K562 (cell line): Measurements from ENCODE around the gene ITGA7. TPM values are rescaled to one million over a fixed set of nuclear protein-coding genes. Genes with fewer than 3 reads are reported as not detected.

Experiments
- ATAC-seq: fragments of 200-7000 bp; cut with Tn5 transposase; 3 replicates; pipeline ENCODE4 v1.9.1; 2020; ENCODE audit warnings: moderate library complexity
- BruUV-seq: library from RNA; stranded (reverse); fragments of 400-500 nt; replicated peaks from 2 replicates; lab custom pipeline; 2021; lab: Mats Ljungman, UMichigan
- CTCF ChIA-PET: fragments of 300-600 bp; formaldehyde crosslinking; extraction: SDS; loops from one replicate; lab custom pipeline; 2021; ENCODE audit warnings: low intra/inter-chr PET ratio; lab: Yijun Ruan, JAX
- POLR2A ChIA-PET: fragments of 300-600, 350-650 bp; sonication (Branson Sonifier 250); formaldehyde crosslinking; extraction: SDS; loops from one replicate; lab custom pipeline; 2021; ENCODE audit warnings: antibody characterized with exemption, inconsistent platforms; lab: Yijun Ruan, JAX
- DNase-seq, 4 experiments: peaks; one replicate each; pipeline versions ENCODE4 v3.0.0 to v3.0.0-alpha.2; 2011 to 2018; ENCODE audit warnings: low spot score in 3 of 4, mixed read lengths in 3 of 4; ENCODE audit errors: extremely low read depth in 1 of 4
- FAIRE-seq: peaks from 2 replicates; lab custom pipeline; 2011; peaks lifted over from hg19 to GRCh38; lab: Jason Lieb, UNC
- H2AFZ ChIP-seq: 2 replicates; pipeline ENCODE4 v1.6.0; 2011; ENCODE audit warnings: low read depth, low read length, control low read depth, inconsistent platforms
- H3K27ac ChIP-seq: fragments of 200-600 bp; 3 replicates; pipeline ENCODE4 v1.8.0; 2011; ENCODE audit warnings: low read depth, mild to moderate bottlenecking, control low read depth, inconsistent platforms, low read length, moderate library complexity, mixed read lengths; ENCODE audit errors: extremely low read depth
- H3K27me3 ChIP-seq, 2 experiments: fragments of 300-600 bp in 1 of 2; 2 replicates in 1 of 2; 3 replicates in 1 of 2; pipeline versions ENCODE4 v1.6.0 to v1.8.0; 2011; ENCODE audit warnings: inconsistent platforms in 2 of 2, low read length in 2 of 2, mild to moderate bottlenecking in 1 of 2, mixed read lengths in 1 of 2, moderate library complexity in 1 of 2; ENCODE audit not compliant: control insufficient read depth in 2 of 2, insufficient read depth in 2 of 2
- H3K36me3 ChIP-seq: fragments of 300-600 bp; 3 replicates; pipeline ENCODE4 v1.8.0; 2011; ENCODE audit warnings: mild to moderate bottlenecking, low read length, inconsistent platforms; ENCODE audit not compliant: control insufficient read depth, insufficient read depth
- H3K4me1 ChIP-seq, 2 experiments: fragments of 200-600 bp in 1 of 2; replicated peaks in 1 of 2; 2 replicates in 1 of 2; 3 replicates in 1 of 2; pipeline versions ENCODE4 v1.5.1 to v1.8.0; 2011; ENCODE audit warnings: inconsistent platforms in 2 of 2, low read length in 2 of 2, mild to moderate bottlenecking in 1 of 2, mixed read lengths in 1 of 2, moderate library complexity in 1 of 2; ENCODE audit not compliant: control insufficient read depth in 2 of 2, insufficient read depth in 2 of 2
- H3K4me2 ChIP-seq: 2 replicates; pipeline ENCODE4 v1.6.1; 2011; ENCODE audit warnings: low read length, control low read depth, inconsistent platforms, mixed read lengths; ENCODE audit not compliant: insufficient read depth
- H3K4me3 ChIP-seq: fragments of 200-600 bp; sonication (generic), shearing (Covaris generic); 2 replicates; pipeline ENCODE4 v1.5.1; 2016; ENCODE audit warnings: control low read depth, inconsistent platforms
- H3K79me2 ChIP-seq: fragments of 200-600 bp; 3 replicates; pipeline ENCODE4 v1.8.0; 2011; ENCODE audit warnings: low read length, inconsistent platforms; ENCODE audit not compliant: control insufficient read depth, insufficient read depth
- H3K9ac ChIP-seq, 2 experiments: 2 replicates each; pipeline versions ENCODE4 v1.6.0 to v1.6.1; 2011; ENCODE audit warnings: low read depth in 2 of 2, low read length in 2 of 2, control low read depth in 1 of 2, inconsistent platforms in 1 of 2, mild to moderate bottlenecking in 1 of 2, mixed read lengths in 1 of 2; ENCODE audit not compliant: insufficient read depth in 1 of 2
- H3K9me1 ChIP-seq: one replicate; pipeline ENCODE4 v1.6.0; 2011; ENCODE audit warnings: inconsistent platforms, mild to moderate bottlenecking, low read length, moderate library complexity; ENCODE audit not compliant: control insufficient read depth, insufficient read depth
- H3K9me3 ChIP-seq: replicated peaks from 2 replicates; pipeline ENCODE4 v1.5.1; 2011; ENCODE audit warnings: low read depth, low read length, inconsistent platforms; ENCODE audit not compliant: control insufficient read depth, insufficient read depth
- H4K20me1 ChIP-seq: replicated peaks from 2 replicates; pipeline ENCODE4 v1.6.1; 2011; ENCODE audit warnings: low read length, inconsistent platforms, mixed read lengths; ENCODE audit not compliant: control insufficient read depth, insufficient read depth
- CCNT2 ChIP-seq: IDR thresholded peaks from 2 replicates; pipeline ENCODE4 v1.6.1; 2011; ENCODE audit warnings: borderline replicate concordance, low read depth, mild to moderate bottlenecking, moderate library complexity, mixed read lengths, low read length; ENCODE audit not compliant: insufficient read length; ENCODE audit errors: extremely low read depth
- DDX20 ChIP-seq: fragments of 450-650 bp; IDR thresholded peaks from 2 replicates; pipeline ENCODE4 v1.6.1; 2016; ENCODE audit warnings: missing genetic modification characterization, low read depth, mild to moderate bottlenecking, missing compliant biosample characterization, moderate library complexity
- FUS ChIP-seq: fragments of 200-400 bp; formaldehyde crosslinking; optimal IDR thresholded peaks from 2 replicates; pipeline ENCODE3; 2017; ENCODE audit warnings: low read depth, low read length
- HDGF ChIP-seq: fragments of 450-650 bp; IDR thresholded peaks from 2 replicates; pipeline ENCODE4 v1.6.1; 2016
- PHF21A ChIP-seq: fragments of 450-650 bp; IDR thresholded peaks from 2 replicates; pipeline ENCODE4 v1.6.1; 2017; ENCODE audit warnings: low read depth, borderline replicate concordance
- ZNF830 ChIP-seq: fragments of 250-450 bp; sonication (Bioruptor Pico); IDR thresholded peaks from 2 replicates; pipeline ENCODE4 v1.5.0; 2021; ENCODE audit warnings: mild to moderate bottlenecking
- WGBS: fragments of 100-300 bp; shearing (Covaris generic); methylation state at CpG from one replicate; pipeline ENCODE4 v1.1.6; 2016; ENCODE audit warnings: low coverage, mixed read lengths; ENCODE audit not compliant: insufficient coverage; ENCODE audit errors: missing lambda C conversion rate; 5-methylcytosine and 5-hydroxymethylcytosine counted together
- in situ Hi-C: fragments of 300-500 bp; cut with MboI; formaldehyde crosslinking; loops from 4 replicates; pipeline ENCODE4 v1.15.0; 2018; ENCODE audit warnings: inconsistent platforms, mixed read lengths
- intact Hi-C: fragments of 100-400 bp; cut with micrococcal nuclease; formaldehyde crosslinking; loops from 2 replicates; pipeline ENCODE4 v1.14.2; 2022
- polyA plus RNA-seq, 8 experiments: library from polyadenylated mRNA; depleted of rRNA in 4 of 8; stranded (reverse) in 5 of 8; unstranded in 3 of 8; fragments of >200 nt; fragmentation: Nextera tagmentation in 2 of 8; fragmentation: Illumina TruSeq in 1 of 8; extraction: Ambion mirVana in 2 of 8; extraction: Trizol in 1 of 8; gene quantifications; 2 replicates each; pipeline versions ENCODE4 v1.2.1 to v1.2.3, GENCODE V29; 2011 to 2014; ENCODE audit warnings: inconsistent platforms in 1 of 8, missing spikeins in 1 of 8
- total RNA-seq, 7 experiments: library from RNA; depleted of rRNA in 6 of 7; stranded (reverse); fragments of >200 nt in 6 of 7; fragmentation: Illumina TruSeq in 2 of 7; extraction: Trizol in 2 of 7; gene quantifications; 2 replicates each; pipeline versions ENCODE4 v1.2.1 to v1.2.3, GENCODE V29; 2011 to 2021; ENCODE audit warnings: low replicate concordance in 1 of 7
- TF ChIP-seq, protein P1 (sequence below): fragments of 450-650 bp; IDR thresholded peaks from 2 replicates; pipeline ENCODE4 v1.6.1; 2014; ENCODE audit warnings: low read depth, mild to moderate bottlenecking, moderate library complexity, borderline replicate concordance
- TF ChIP-seq, protein P2 (sequence below): fragments of 250-450 bp; sonication (Bioruptor Pico); IDR thresholded peaks from 2 replicates; pipeline ENCODE4 v1.5.0; 2021; ENCODE audit warnings: mild to moderate bottlenecking, borderline replicate concordance
- TF ChIP-seq, protein P3 (sequence below): IDR thresholded peaks from 2 replicates; pipeline ENCODE4 v1.6.1; 2011; ENCODE audit not compliant: insufficient read length; ENCODE audit errors: extremely low read depth
- TF ChIP-seq, protein P4 (sequence below): fragments of 250-450 bp; sonication (Bioruptor Pico); IDR thresholded peaks from 2 replicates; pipeline ENCODE4 v1.5.0; 2021
- TF ChIP-seq, protein P5 (sequence below): sonication (generic); formaldehyde crosslinking; IDR thresholded peaks from 2 replicates; pipeline ENCODE4 v1.8.0; 2022; ENCODE audit warnings: mild to moderate bottlenecking, missing genetic modification reagents

ITGA7 gene
- total and polyA plus RNA-seq, 9 of the 15 experiments (the other 6 are each of a cell fraction or from before 2014, with no cell fraction given), result 0.11 to 2.3 (median 0.56) TPM; not detected in 1

DNA sequence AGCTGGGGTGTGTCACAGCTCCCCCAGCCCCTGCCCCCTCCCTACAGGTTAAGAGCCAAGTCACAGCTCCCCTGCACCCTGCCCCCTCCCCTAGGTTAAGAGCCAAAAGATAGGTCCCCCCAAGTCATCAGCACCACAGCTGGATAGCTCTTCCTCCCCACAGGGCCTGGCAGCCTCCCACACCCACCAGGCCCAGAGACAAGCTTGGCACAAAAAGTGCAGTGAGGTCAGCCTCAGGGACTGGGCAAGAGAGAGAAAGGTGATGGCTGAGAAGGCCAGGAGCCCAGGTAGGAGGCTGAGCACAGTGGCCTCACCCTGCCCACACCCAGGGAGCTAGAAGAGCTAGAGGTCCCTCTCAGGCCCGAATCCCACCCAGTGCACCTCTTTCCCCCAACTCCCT, 8.7 kb downstream of the ITGA7 start:
- ChIA-PET CTCF (no interaction called here), POLR2A (interaction anchor here (1.1 to 1.5 kb wide), 2 partner anchors 9 to 17 kb away, joined by 3 to 6 read pairs; a partner anchor contains a TSS)
- no TSS peak for BruUV-seq
- FAIRE-seq (no peak), DNase-seq (no peak), ATAC-seq (no peak)
- WGBS, result 0% methylated on average over 1 of the region's 1 CpG
- Histone ChIP-seq H3K9ac (no peak overlapping the region), H3K4me3 (no peak overlapping the region), H4K20me1 (no peaks in the 10 kb centered on the region; the same call in 1 of the 2 replicates), H3K36me3 (no peaks in the 10 kb centered on the region), H3K9me3 (no peaks in the 10 kb centered on the region), H2AFZ (no peak overlapping the region), H3K4me2 (no peak overlapping the region), H3K27ac (no peak overlapping the region), H3K79me2 (no peaks in the 10 kb centered on the region), H3K4me1 (peaks cover 0 to 22% of the 10 kb centered on the region in 2 experiments; a peak in 3 of 5 replicates), H3K27me3 (peaks cover 20 to 64% of the 10 kb centered on the region in 2 experiments; a peak in 4 of 5 replicates), H3K9me1 (peaks cover 5% of the 10 kb centered on the region)
- no peak for TF ChIP-seq DDX20 (tag)
- TF ChIP-seq ZNF830 (CRISPR knock-in tag), result no peak
- TF ChIP-seq FUS, result no peak
- TF ChIP-seq CCNT2, result no peak
- TF ChIP-seq, protein P1, sequence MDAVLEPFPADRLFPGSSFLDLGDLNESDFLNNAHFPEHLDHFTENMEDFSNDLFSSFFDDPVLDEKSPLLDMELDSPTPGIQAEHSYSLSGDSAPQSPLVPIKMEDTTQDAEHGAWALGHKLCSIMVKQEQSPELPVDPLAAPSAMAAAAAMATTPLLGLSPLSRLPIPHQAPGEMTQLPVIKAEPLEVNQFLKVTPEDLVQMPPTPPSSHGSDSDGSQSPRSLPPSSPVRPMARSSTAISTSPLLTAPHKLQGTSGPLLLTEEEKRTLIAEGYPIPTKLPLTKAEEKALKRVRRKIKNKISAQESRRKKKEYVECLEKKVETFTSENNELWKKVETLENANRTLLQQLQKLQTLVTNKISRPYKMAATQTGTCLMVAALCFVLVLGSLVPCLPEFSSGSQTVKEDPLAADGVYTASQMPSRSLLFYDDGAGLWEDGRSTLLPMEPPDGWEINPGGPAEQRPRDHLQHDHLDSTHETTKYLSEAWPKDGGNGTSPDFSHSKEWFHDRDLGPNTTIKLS, result no peak
- TF ChIP-seq, protein P2, sequence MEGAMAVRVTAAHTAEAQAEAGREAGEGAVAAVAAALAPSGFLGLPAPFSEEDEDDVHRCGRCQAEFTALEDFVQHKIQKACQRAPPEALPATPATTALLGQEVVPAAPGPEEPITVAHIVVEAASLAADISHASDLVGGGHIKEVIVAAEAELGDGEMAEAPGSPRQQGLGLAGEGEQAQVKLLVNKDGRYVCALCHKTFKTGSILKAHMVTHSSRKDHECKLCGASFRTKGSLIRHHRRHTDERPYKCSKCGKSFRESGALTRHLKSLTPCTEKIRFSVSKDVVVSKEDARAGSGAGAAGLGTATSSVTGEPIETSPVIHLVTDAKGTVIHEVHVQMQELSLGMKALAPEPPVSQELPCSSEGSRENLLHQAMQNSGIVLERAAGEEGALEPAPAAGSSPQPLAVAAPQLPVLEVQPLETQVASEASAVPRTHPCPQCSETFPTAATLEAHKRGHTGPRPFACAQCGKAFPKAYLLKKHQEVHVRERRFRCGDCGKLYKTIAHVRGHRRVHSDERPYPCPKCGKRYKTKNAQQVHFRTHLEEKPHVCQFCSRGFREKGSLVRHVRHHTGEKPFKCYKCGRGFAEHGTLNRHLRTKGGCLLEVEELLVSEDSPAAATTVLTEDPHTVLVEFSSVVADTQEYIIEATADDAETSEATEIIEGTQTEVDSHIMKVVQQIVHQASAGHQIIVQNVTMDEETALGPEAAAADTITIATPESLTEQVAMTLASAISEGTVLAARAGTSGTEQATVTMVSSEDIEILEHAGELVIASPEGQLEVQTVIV (CRISPR knock-in tag), result no peak
- no peak for TF ChIP-seq PHF21A
- TF ChIP-seq, protein P3, sequence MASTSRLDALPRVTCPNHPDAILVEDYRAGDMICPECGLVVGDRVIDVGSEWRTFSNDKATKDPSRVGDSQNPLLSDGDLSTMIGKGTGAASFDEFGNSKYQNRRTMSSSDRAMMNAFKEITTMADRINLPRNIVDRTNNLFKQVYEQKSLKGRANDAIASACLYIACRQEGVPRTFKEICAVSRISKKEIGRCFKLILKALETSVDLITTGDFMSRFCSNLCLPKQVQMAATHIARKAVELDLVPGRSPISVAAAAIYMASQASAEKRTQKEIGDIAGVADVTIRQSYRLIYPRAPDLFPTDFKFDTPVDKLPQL, result no peak
- TF ChIP-seq HDGF, result no peak
- TF ChIP-seq, protein P4, sequence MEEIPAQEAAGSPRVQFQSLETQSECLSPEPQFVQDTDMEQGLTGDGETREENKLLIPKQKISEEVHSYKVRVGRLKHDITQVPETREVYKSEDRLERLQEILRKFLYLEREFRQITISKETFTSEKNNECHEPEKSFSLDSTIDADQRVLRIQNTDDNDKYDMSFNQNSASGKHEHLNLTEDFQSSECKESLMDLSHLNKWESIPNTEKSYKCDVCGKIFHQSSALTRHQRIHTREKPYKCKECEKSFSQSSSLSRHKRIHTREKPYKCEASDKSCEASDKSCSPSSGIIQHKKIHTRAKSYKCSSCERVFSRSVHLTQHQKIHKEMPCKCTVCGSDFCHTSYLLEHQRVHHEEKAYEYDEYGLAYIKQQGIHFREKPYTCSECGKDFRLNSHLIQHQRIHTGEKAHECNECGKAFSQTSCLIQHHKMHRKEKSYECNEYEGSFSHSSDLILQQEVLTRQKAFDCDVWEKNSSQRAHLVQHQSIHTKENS (CRISPR knock-in tag), result no peak
- TF ChIP-seq, protein P5, sequence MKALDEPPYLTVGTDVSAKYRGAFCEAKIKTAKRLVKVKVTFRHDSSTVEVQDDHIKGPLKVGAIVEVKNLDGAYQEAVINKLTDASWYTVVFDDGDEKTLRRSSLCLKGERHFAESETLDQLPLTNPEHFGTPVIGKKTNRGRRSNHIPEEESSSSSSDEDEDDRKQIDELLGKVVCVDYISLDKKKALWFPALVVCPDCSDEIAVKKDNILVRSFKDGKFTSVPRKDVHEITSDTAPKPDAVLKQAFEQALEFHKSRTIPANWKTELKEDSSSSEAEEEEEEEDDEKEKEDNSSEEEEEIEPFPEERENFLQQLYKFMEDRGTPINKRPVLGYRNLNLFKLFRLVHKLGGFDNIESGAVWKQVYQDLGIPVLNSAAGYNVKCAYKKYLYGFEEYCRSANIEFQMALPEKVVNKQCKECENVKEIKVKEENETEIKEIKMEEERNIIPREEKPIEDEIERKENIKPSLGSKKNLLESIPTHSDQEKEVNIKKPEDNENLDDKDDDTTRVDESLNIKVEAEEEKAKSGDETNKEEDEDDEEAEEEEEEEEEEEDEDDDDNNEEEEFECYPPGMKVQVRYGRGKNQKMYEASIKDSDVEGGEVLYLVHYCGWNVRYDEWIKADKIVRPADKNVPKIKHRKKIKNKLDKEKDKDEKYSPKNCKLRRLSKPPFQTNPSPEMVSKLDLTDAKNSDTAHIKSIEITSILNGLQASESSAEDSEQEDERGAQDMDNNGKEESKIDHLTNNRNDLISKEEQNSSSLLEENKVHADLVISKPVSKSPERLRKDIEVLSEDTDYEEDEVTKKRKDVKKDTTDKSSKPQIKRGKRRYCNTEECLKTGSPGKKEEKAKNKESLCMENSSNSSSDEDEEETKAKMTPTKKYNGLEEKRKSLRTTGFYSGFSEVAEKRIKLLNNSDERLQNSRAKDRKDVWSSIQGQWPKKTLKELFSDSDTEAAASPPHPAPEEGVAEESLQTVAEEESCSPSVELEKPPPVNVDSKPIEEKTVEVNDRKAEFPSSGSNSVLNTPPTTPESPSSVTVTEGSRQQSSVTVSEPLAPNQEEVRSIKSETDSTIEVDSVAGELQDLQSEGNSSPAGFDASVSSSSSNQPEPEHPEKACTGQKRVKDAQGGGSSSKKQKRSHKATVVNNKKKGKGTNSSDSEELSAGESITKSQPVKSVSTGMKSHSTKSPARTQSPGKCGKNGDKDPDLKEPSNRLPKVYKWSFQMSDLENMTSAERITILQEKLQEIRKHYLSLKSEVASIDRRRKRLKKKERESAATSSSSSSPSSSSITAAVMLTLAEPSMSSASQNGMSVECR (CRISPR knock-in tag), result no peak
- in situ Hi-C loops (no loop called here), intact Hi-C loops (no loop called here)
